Measurements from ENCODE around the gene GHR.

GHR gene

DNA sequence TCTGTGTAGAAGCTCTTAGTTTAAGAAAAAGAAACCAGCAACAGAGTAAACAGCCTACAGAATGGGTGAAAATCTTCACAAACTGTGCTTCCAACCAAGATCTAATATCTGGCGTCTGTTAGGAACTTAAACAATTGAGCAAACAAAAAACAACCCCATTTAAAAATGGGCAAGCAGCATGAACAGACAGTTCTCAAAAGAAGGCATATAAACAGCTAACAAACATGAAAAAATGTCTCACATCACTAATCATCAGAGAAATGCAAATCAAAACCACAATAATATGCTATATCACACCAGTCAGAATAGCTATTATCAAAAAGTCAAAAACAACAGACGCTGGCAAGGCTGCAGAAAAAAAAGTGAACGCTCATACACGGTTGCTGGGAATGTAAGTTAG, 249.7 kb downstream of the GHR start (continued):
- TF ChIP-seq, protein P1, sequence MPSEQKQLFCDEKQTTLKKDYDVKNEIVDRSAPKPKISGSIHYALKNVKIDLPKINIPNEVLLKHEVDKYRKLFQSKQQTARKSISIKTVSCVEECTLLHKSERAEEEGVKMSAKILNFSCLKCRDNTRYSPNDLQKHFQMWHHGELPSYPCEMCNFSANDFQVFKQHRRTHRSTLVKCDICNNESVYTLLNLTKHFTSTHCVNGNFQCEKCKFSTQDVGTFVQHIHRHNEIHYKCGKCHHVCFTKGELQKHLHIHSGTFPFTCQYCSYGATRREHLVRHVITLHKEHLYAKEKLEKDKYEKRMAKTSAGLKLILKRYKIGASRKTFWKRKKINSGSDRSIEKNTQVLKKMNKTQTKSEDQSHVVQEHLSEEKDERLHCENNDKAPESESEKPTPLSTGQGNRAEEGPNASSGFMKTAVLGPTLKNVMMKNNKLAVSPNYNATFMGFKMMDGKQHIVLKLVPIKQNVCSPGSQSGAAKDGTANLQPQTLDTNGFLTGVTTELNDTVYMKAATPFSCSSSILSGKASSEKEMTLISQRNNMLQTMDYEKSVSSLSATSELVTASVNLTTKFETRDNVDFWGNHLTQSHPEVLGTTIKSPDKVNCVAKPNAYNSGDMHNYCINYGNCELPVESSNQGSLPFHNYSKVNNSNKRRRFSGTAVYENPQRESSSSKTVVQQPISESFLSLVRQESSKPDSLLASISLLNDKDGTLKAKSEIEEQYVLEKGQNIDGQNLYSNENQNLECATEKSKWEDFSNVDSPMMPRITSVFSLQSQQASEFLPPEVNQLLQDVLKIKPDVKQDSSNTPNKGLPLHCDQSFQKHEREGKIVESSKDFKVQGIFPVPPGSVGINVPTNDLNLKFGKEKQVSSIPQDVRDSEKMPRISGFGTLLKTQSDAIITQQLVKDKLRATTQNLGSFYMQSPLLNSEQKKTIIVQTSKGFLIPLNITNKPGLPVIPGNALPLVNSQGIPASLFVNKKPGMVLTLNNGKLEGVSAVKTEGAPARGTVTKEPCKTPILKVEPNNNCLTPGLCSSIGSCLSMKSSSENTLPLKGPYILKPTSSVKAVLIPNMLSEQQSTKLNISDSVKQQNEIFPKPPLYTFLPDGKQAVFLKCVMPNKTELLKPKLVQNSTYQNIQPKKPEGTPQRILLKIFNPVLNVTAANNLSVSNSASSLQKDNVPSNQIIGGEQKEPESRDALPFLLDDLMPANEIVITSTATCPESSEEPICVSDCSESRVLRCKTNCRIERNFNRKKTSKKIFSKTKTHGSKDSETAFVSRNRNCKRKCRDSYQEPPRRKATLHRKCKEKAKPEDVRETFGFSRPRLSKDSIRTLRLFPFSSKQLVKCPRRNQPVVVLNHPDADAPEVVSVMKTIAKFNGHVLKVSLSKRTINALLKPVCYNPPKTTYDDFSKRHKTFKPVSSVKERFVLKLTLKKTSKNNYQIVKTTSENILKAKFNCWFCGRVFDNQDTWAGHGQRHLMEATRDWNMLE (tag by site-specific recombination; conservative IDR thresholded peaks at IDR 0.05; ENCODE audit: low read depth) = no peak
- TF ChIP-seq ZFP3 (tag by site-specific recombination; IDR thresholded peaks at IDR 0.05; ENCODE audit: low read depth) = no peak

DNA sequence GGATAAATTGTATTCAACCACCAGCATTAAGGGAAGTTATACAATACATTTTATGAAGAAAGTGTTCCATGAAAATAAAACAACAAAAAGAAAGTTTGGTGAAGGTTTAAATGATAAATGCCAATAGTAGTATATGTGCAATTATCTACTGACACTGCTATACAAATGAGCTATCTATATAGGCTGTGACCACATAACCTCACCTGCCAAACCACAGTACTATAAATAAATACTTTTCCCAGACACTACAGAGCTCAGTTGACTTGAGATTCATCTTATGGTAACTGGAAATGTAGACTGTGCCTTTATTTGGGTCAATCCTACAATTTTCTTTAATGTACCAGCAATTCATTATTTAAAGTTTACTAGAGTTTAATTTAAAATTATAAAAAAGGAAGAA, 252.4 kb downstream of the GHR start:
- H3K4me1 ChIP-seq (ENCODE audit: control insufficient read depth, insufficient read depth, low read length) = no peaks in the 10 kb centered on the region
- CTCF ChIA-PET = interaction anchor here (1.3 kb wide), 1 partner anchor 92 kb away, joined by 3 read pairs; no protein-coding TSS in a partner anchor
- no peak overlapping the region for H3K4me3 ChIP-seq (ENCODE audit: low read depth, low read length)
- TF ChIP-seq REPIN1 (tag by site-specific recombination; IDR thresholded peaks at IDR 0.05; ENCODE audit: low read depth) (no peak), ZNF558 (tag by site-specific recombination; IDR thresholded peaks at IDR 0.05) (no peak), ZNF48 (tag by site-specific recombination; IDR thresholded peaks at IDR 0.05) (no peak), OSR2 (tag by site-specific recombination; IDR thresholded peaks at IDR 0.05) (no peak), MZF1 (tag by site-specific recombination; IDR thresholded peaks at IDR 0.05; ENCODE audit: borderline replicate concordance) (no peak), ZNF664 (tag by site-specific recombination; IDR thresholded peaks at IDR 0.05) (no peak), ZNF394 (tag by site-specific recombination; IDR thresholded peaks at IDR 0.05; ENCODE audit: borderline replicate concordance) (no peak), HOXC10 (CRISPR knock-in tag; IDR thresholded peaks at IDR 0.05) (no peak), KLF1 (tag by site-specific recombination; IDR thresholded peaks at IDR 0.05) (no peak), TCF7L2 (IDR thresholded peaks at IDR 0.05; ENCODE audit: borderline replicate concordance, low read depth, low read length) (no peak), ZNF292 (tag by site-specific recombination; IDR thresholded peaks at IDR 0.05; ENCODE audit: borderline replicate concordance, low read depth) (no peak), SP7 (tag by site-specific recombination; IDR thresholded peaks at IDR 0.05) (no peak), ZNF560 (tag by site-specific recombination; IDR thresholded peaks at IDR 0.05; ENCODE audit: borderline replicate concordance) (no peak), ZNF223 (tag by site-specific recombination; IDR thresholded peaks at IDR 0.05) (no peak), ZNF600 (tag by site-specific recombination; IDR thresholded peaks at IDR 0.05) (no peak), SALL2 (tag by site-specific recombination; IDR thresholded peaks at IDR 0.05; ENCODE audit: borderline replicate concordance) (no peak)
- TF ChIP-seq, protein P2, sequence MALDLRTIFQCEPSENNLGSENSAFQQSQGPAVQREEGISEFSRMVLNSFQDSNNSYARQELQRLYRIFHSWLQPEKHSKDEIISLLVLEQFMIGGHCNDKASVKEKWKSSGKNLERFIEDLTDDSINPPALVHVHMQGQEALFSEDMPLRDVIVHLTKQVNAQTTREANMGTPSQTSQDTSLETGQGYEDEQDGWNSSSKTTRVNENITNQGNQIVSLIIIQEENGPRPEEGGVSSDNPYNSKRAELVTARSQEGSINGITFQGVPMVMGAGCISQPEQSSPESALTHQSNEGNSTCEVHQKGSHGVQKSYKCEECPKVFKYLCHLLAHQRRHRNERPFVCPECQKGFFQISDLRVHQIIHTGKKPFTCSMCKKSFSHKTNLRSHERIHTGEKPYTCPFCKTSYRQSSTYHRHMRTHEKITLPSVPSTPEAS (tag by site-specific recombination; IDR thresholded peaks at IDR 0.05) = no peak
- TF ChIP-seq, protein P3, sequence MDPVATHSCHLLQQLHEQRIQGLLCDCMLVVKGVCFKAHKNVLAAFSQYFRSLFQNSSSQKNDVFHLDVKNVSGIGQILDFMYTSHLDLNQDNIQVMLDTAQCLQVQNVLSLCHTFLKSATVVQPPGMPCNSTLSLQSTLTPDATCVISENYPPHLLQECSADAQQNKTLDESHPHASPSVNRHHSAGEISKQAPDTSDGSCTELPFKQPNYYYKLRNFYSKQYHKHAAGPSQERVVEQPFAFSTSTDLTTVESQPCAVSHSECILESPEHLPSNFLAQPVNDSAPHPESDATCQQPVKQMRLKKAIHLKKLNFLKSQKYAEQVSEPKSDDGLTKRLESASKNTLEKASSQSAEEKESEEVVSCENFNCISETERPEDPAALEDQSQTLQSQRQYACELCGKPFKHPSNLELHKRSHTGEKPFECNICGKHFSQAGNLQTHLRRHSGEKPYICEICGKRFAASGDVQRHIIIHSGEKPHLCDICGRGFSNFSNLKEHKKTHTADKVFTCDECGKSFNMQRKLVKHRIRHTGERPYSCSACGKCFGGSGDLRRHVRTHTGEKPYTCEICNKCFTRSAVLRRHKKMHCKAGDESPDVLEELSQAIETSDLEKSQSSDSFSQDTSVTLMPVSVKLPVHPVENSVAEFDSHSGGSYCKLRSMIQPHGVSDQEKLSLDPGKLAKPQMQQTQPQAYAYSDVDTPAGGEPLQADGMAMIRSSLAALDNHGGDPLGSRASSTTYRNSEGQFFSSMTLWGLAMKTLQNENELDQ (tag by site-specific recombination; IDR thresholded peaks at IDR 0.05; ENCODE audit: low read depth) = no peak
- TF ChIP-seq, protein P4, sequence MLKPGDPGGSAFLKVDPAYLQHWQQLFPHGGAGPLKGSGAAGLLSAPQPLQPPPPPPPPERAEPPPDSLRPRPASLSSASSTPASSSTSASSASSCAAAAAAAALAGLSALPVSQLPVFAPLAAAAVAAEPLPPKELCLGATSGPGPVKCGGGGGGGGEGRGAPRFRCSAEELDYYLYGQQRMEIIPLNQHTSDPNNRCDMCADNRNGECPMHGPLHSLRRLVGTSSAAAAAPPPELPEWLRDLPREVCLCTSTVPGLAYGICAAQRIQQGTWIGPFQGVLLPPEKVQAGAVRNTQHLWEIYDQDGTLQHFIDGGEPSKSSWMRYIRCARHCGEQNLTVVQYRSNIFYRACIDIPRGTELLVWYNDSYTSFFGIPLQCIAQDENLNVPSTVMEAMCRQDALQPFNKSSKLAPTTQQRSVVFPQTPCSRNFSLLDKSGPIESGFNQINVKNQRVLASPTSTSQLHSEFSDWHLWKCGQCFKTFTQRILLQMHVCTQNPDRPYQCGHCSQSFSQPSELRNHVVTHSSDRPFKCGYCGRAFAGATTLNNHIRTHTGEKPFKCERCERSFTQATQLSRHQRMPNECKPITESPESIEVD (tag by site-specific recombination; IDR thresholded peaks at IDR 0.05) = no peak
- no peaks in the 10 kb centered on the region for H3K36me3 ChIP-seq (ENCODE audit: control insufficient read depth in 2 of 2, insufficient read depth in 1 of 2, low read length in 2 of 2)
- POLR2A ChIA-PET = no interaction called here
- no peaks in the 10 kb centered on the region for H3K9me3 ChIP-seq (ENCODE audit: control insufficient read depth, insufficient read depth, low read depth, low read length)
- no peak overlapping the region for H3K27ac ChIP-seq (ENCODE audit: extremely low read depth, low read depth, low read length)
